H1 (cell line): ENCODE data around the gene UBE2O. TPM values are rescaled to one million over a fixed set of nuclear protein-coding genes. Genes with fewer than 3 reads are reported as not detected.

Source experiments
- ASH2L ChIP-seq: fragments of 200-600, 300-600 bp; sonication (generic); IDR thresholded peaks from one replicate; pipeline ENCODE4 v1.7.1; 2017; ENCODE audit warnings: low read length
- ATF3 ChIP-seq: IDR thresholded peaks from 2 replicates; pipeline ENCODE4 v1.6.1; 2011; ENCODE audit warnings: low read depth, mild to moderate bottlenecking, low read length; ENCODE audit not compliant: insufficient read depth
- BRCA1 ChIP-seq: IDR thresholded peaks from 2 replicates; pipeline ENCODE4 v1.6.1; 2012; ENCODE audit warnings: low read depth, low read length, improper control_type of control experiment
- HDAC2 ChIP-seq, 2 experiments: fragments of 300-600 bp in 1 of 2; sonication (generic) in 1 of 2; IDR thresholded peaks; 2 replicates each; pipeline ENCODE4 v1.6.1; 2011 to 2012; ENCODE audit warnings: low read depth in 2 of 2, low read length in 2 of 2, mild to moderate bottlenecking in 2 of 2, moderate library complexity in 2 of 2, borderline replicate concordance in 1 of 2, inconsistent platforms in 1 of 2
- NRF1 ChIP-seq: IDR thresholded peaks from 2 replicates; pipeline ENCODE4 v1.6.1; 2011; ENCODE audit warnings: mild to moderate bottlenecking, low read depth, low read length, improper control_type of control experiment
- POLR2A ChIP-seq, 2 experiments: IDR thresholded peaks; 1 replicate in 1 of 2; 2 replicates in 1 of 2; pipeline ENCODE4 v1.6.1; 2011; ENCODE audit warnings: low read depth in 2 of 2, low read length in 2 of 2, mild to moderate bottlenecking in 2 of 2; ENCODE audit errors: control extremely low read depth in 1 of 2
- TAF1 ChIP-seq: IDR thresholded peaks from 2 replicates; pipeline ENCODE4 v1.6.1; 2011; ENCODE audit warnings: mild to moderate bottlenecking, low read depth, low read length
- TCF12 ChIP-seq: IDR thresholded peaks from 2 replicates; pipeline ENCODE4 v1.6.1; 2011; ENCODE audit warnings: low read depth, mild to moderate bottlenecking, low read length
- TEAD4 ChIP-seq: IDR thresholded peaks from 2 replicates; pipeline ENCODE4 v1.6.1; 2012; ENCODE audit warnings: low read depth, low read length, inconsistent platforms, mixed read lengths
- YY1 ChIP-seq: IDR thresholded peaks from 2 replicates; pipeline ENCODE4 v1.6.1; 2011; ENCODE audit warnings: low read depth, mild to moderate bottlenecking, low read length
- polyA plus RNA-seq, 7 experiments: library from polyadenylated mRNA; depleted of rRNA in 3 of 7; stranded (reverse) in 5 of 7; unstranded in 2 of 7; fragments of >200 nt in 5 of 7; fragments of 200-250 nt in 2 of 7; gene quantifications; 1 replicate in 5 of 7; 2 replicates in 1 of 7; 4 replicates in 1 of 7; pipeline versions ENCODE4 v1.2.1 to v1.2.3, GENCODE V29; 2011 to 2013; ENCODE audit warnings: missing spikeins in 2 of 7, mixed read lengths in 2 of 7
- total RNA-seq: library from RNA; stranded (reverse); fragmentation: NEBNext Ultra II Directional; extraction: Animal tissue kit (Norgen Biotek cat#: 25700); gene quantifications from 2 replicates; pipeline ENCODE4 v1.2.1, GENCODE V29; 2021

Gene UBE2O
- total and polyA plus RNA-seq, 2 of the 8 experiments (the other 6 are each of a cell fraction or from before 2014, with no cell fraction given), result 24.4 to 63.0 TPM

- TF ChIP-seq HDAC2 (IDR thresholded peaks at IDR 0.05; ENCODE audit: borderline replicate concordance in 1 of 2, low read depth in 2 of 2, low read length in 2 of 2) (0 out of 4 replicates have a peak, but pooled peaks of 1 of the 2 experiments have one; percentile 15), POLR2A (IDR thresholded peaks at IDR 0.05; ENCODE audit: control extremely low read depth in 1 of 2, low read depth in 2 of 2, low read length in 2 of 2) (0 out of 3 replicates have a peak, but pooled peaks of 1 of the 2 experiments have one; percentile 21), BRCA1 (no peak), NRF1 (no peak), ATF3 (no peak), ASH2L (no peak), TEAD4 (peak; percentile 33; the same call in 1 of the 2 replicates), TAF1 (peak; percentile 67), YY1 (peak; percentile 75; the same call in 1 of the 2 replicates), TCF12 (no peak)
Measured at GRCh38 chr17:76452660-76453430, at the start of gene UBE2O (continued).
